ENCODE data around the gene DDX43. TPM values are rescaled to one million over a fixed set of nuclear protein-coding genes. Genes with fewer than 3 reads are reported as not detected.

DDX43 gene
- total and polyA plus RNA-seq, 10 of the 15 experiments (the other 5 are each of a cell fraction or from before 2014, with no cell fraction given) = 0.12 TPM; not detected in 9

- TF ChIP-seq, protein P1, sequence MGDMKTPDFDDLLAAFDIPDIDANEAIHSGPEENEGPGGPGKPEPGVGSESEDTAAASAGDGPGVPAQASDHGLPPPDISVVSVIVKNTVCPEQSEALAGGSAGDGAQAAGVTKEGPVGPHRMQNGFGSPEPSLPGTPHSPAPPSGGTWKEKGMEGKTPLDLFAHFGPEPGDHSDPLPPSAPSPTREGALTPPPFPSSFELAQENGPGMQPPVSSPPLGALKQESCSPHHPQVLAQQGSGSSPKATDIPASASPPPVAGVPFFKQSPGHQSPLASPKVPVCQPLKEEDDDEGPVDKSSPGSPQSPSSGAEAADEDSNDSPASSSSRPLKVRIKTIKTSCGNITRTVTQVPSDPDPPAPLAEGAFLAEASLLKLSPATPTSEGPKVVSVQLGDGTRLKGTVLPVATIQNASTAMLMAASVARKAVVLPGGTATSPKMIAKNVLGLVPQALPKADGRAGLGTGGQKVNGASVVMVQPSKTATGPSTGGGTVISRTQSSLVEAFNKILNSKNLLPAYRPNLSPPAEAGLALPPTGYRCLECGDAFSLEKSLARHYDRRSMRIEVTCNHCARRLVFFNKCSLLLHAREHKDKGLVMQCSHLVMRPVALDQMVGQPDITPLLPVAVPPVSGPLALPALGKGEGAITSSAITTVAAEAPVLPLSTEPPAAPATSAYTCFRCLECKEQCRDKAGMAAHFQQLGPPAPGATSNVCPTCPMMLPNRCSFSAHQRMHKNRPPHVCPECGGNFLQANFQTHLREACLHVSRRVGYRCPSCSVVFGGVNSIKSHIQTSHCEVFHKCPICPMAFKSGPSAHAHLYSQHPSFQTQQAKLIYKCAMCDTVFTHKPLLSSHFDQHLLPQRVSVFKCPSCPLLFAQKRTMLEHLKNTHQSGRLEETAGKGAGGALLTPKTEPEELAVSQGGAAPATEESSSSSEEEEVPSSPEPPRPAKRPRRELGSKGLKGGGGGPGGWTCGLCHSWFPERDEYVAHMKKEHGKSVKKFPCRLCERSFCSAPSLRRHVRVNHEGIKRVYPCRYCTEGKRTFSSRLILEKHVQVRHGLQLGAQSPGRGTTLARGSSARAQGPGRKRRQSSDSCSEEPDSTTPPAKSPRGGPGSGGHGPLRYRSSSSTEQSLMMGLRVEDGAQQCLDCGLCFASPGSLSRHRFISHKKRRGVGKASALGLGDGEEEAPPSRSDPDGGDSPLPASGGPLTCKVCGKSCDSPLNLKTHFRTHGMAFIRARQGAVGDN (IDR thresholded peaks at IDR 0.05) = peak; percentile 76
- TF ChIP-seq ZNF274 (IDR thresholded peaks at IDR 0.05; ENCODE audit: insufficient read depth, insufficient read length) (no peak), RUNX3 (IDR thresholded peaks at IDR 0.05; ENCODE audit: low read length) (peak; percentile 69), YBX1 (IDR thresholded peaks at IDR 0.05) (no peak), E2F4 (IDR thresholded peaks at IDR 0.05; ENCODE audit: low read depth, low read length) (no peak), CEBPZ (IDR thresholded peaks at IDR 0.05; ENCODE audit: low read depth, low read length) (no peak), STAT3 (IDR thresholded peaks at IDR 0.05; ENCODE audit: low read depth, low read length) (no peak), STAT1 (conservative IDR thresholded peaks at IDR 0.05) (no peak), IKZF2 (IDR thresholded peaks at IDR 0.05) (0 out of 4 replicates have a peak, but pooled peaks of 1 of the 2 experiments have one; percentile 11), IRF4 (IDR thresholded peaks at IDR 0.05; ENCODE audit: low read depth, low read length) (0 out of 2 replicates have a peak, but pooled peaks have one; percentile 13), ESRRA (IDR thresholded peaks at IDR 0.05; ENCODE audit: low read length) (no peak), KLF5 (IDR thresholded peaks at IDR 0.05; ENCODE audit: partially characterized antibody) (no peak), YY1 (IDR thresholded peaks at IDR 0.05; ENCODE audit: low read depth, low read length) (peak; percentile 99), NFYA (IDR thresholded peaks at IDR 0.05; ENCODE audit: borderline replicate concordance, low read depth, low read length) (no peak), POLR2A (IDR thresholded peaks at IDR 0.05; ENCODE audit: low read depth, low read length) (peak; percentile 89), NR2F1 (conservative IDR thresholded peaks at IDR 0.05) (no peak), HCFC1 (IDR thresholded peaks at IDR 0.05; ENCODE audit: low read length) (peak; percentile 66), NBN (IDR thresholded peaks at IDR 0.05) (peak; percentile 65; the same call in 1 of the 2 replicates), CREB1 (IDR thresholded peaks at IDR 0.05; ENCODE audit: low read depth) (peak; percentile 79), PML (IDR thresholded peaks at IDR 0.05; ENCODE audit: low read length) (peak; percentile 91)
- TF ChIP-seq, protein P2, sequence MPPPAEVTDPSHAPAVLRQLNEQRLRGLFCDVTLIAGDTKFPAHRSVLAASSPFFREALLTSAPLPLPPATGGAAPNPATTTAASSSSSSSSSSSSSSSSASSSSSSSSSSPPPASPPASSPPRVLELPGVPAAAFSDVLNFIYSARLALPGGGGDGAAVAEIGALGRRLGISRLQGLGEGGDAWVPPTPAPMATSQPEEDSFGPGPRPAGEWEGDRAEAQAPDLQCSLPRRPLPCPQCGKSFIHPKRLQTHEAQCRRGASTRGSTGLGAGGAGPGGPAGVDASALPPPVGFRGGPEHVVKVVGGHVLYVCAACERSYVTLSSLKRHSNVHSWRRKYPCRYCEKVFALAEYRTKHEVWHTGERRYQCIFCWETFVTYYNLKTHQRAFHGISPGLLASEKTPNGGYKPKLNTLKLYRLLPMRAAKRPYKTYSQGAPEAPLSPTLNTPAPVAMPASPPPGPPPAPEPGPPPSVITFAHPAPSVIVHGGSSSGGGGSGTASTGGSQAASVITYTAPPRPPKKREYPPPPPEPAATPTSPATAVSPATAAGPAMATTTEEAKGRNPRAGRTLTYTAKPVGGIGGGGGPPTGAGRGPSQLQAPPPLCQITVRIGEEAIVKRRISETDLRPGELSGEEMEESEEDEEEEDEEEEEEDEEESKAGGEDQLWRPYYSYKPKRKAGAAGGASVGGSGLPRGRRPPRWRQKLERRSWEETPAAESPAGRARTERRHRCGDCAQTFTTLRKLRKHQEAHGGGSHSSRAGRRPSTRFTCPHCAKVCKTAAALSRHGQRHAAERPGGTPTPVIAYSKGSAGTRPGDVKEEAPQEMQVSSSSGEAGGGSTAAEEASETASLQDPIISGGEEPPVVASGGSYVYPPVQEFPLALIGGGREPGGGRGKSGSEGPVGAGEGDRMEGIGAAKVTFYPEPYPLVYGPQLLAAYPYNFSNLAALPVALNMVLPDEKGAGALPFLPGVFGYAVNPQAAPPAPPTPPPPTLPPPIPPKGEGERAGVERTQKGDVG (CRISPR knock-in tag; IDR thresholded peaks at IDR 0.05) = no peak
These were observed 67.1 kb downstream of the DDX43 start, which contains the start of gene MTO1 (continued) for GRCh38 chr6:73461537-73462350.
